Activated B cell treated with CpG ODN at 0.5 μM for 24 hours (primary cell): ENCODE results near the gene CNGB1. TPM values are rescaled to one million over a fixed set of nuclear protein-coding genes. Genes with fewer than 3 reads are reported as not detected.

Experiments
- ATAC-seq: fragments of 200-7000 bp; cut with Tn5 transposase; one replicate; pipeline ENCODE4 v1.10.0; 2021; ENCODE audit warnings: low read depth, mild to moderate bottlenecking, moderate library complexity
- CTCF ChIA-PET: fragments of 350-600 bp; sonication (Branson Sonifier 250); formaldehyde crosslinking; loops from one replicate; lab custom pipeline; 2021; ENCODE audit warnings: antibody characterized with exemption; lab: Charles Lee
- POLR2A ChIA-PET: fragments of 350-600 bp; sonication (Branson Sonifier 250); formaldehyde crosslinking; loops from one replicate; lab custom pipeline; 2021; ENCODE audit warnings: antibody characterized with exemption; lab: Charles Lee
- DNase-seq: peaks from one replicate; pipeline ENCODE4 v3.0.0; 2022
- H3K27ac Mint-ChIP-seq: one replicate; pipeline ENCODE4 v1.8.0; 2020; ENCODE audit warnings: mixed read lengths
- H3K27me3 Mint-ChIP-seq: one replicate; pipeline ENCODE4 v1.8.0; 2021; ENCODE audit warnings: mixed read lengths
- H3K36me3 Mint-ChIP-seq: one replicate; pipeline ENCODE4 v1.8.0; 2021; ENCODE audit warnings: low read depth, mixed read lengths
- H3K4me1 Mint-ChIP-seq: one replicate; pipeline ENCODE4 v1.8.0; 2021; ENCODE audit warnings: mixed read lengths
- H3K4me3 Mint-ChIP-seq: one replicate; pipeline ENCODE4 v1.8.0; 2020; ENCODE audit warnings: mild to moderate bottlenecking, mixed read lengths
- H3K9me3 Mint-ChIP-seq: one replicate; pipeline ENCODE4 v1.8.0; 2020; ENCODE audit warnings: mixed read lengths
- intact Hi-C: fragments of 100-400 bp; cut with micrococcal nuclease; formaldehyde crosslinking; loops from one replicate; pipeline ENCODE4 v1.15.1; 2024
- total RNA-seq: library from RNA; stranded (reverse); gene quantifications from 2 replicates; pipeline ENCODE4 v1.2.3, GENCODE V29; 2022
- TF ChIP-seq, protein P1 (sequence below): fragments of 200-600 bp; IDR thresholded peaks from one replicate; pipeline ENCODE4 v1.8.0; 2022; ENCODE audit warnings: antibody characterized with exemption, mild to moderate bottlenecking

CNGB1 gene
- total RNA-seq, 1 donor from 2014 or later = not detected

DNA sequence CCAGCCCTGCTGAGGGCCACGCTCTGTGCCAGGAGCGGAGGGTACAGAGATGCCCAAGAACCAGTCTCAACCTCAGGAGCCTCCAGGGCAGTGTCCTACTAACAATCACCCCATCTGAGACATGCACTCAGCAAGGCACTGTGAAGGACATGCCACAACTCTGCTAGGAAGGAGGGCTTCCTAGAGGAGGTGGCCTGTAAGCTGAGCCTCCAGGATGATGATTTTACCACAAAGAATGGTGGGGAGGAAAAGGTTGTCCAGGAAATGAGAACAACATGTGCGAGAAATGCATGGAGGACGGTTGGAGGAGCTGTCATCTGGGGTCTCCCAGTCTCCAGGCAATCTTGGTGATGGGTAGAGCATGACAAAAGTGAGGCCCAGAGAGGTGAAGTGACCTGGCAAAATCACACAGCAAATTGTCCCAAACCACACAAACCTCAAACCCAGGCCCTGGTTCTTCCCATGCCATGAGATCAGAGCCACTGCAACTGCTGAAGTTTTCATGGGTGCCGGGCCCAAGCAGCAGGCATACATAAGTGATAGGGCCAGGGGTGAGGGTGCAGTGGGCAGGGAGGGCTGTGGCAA, 30.5 kb downstream of the CNGB1 start:
- POLR2A ChIA-PET = no interaction called here
- intact Hi-C loops = no loop called here
- Mint-ChIP-seq H3K36me3 (no peaks in the 10 kb centered on the region), H3K4me3 (no peak overlapping the region), H3K27me3 (peaks cover 14% of the 10 kb centered on the region), H3K4me1 (no peaks in the 10 kb centered on the region), H3K27ac (no peak overlapping the region), H3K9me3 (no peaks in the 10 kb centered on the region)
- ATAC-seq (no peak), DNase-seq (no peak)
- CTCF ChIA-PET = no interaction called here
- TF ChIP-seq, protein P1, sequence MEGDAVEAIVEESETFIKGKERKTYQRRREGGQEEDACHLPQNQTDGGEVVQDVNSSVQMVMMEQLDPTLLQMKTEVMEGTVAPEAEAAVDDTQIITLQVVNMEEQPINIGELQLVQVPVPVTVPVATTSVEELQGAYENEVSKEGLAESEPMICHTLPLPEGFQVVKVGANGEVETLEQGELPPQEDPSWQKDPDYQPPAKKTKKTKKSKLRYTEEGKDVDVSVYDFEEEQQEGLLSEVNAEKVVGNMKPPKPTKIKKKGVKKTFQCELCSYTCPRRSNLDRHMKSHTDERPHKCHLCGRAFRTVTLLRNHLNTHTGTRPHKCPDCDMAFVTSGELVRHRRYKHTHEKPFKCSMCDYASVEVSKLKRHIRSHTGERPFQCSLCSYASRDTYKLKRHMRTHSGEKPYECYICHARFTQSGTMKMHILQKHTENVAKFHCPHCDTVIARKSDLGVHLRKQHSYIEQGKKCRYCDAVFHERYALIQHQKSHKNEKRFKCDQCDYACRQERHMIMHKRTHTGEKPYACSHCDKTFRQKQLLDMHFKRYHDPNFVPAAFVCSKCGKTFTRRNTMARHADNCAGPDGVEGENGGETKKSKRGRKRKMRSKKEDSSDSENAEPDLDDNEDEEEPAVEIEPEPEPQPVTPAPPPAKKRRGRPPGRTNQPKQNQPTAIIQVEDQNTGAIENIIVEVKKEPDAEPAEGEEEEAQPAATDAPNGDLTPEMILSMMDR = no peak

DNA sequence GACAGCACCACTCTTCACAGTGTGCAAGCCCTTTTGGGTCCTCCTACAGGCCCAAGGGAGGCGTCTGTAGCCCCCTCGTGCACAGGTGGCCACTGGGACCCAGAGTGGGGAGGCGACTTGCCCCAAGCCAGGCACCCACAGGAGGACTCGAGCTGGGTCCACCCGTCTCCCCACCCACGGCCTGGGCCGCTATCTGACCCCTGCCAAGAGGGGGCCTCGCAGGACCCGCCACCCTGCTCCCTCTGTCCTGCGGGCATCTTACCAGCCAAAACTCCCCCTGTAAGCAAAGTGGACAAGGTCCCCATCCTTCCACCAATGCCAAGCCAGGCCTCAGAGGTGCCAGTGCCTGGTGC, 31.1 kb downstream of the CNGB1 start:
- POLR2A ChIA-PET = no interaction called here

DNA sequence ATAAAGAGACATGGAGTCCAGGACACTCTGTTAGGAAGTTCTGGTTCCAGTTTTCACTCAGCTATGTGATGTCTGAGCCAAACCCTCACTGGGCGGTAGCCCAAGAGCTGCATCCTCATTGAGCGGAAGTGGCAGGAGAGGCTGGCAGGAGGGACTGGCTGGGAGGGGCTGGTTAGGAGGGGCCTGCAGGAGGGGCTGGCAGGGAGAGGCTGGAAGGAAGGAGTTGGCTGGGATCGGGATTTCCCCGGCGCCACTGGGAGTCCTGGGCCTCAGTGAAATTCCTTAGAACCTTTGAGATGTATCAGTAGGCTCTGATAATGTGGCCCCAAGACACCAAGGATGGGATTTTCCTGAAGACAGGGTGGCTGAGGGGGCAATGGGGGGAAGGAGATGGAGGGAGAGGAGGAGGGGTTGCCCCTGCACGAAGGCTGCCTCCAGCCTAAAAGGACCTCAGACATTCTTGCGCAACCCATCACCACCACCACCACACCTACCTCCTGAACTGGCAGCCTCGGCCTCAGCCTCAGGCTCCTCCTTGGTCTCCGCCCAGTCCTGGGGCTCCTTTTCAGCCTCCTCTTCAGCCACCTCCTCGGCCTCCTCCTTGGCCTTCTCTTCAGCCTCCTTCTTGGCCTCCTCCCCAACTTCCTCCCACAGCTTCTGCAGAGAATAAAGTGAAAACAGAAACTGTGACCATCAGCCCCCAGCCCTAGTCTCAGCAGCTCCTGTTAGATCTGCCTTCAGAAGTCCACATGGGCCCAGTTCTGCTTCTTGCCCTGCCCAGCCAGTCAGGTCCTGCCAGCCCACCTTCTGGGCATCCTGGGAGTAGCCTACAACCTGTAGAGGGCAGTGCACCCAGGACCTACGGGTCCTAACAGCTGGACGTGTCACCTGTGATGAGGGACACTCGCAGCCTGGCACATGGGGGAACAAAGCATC, 31.7 kb downstream of the CNGB1 start:
- H3K4me1 Mint-ChIP-seq = no peaks in the 10 kb centered on the region
- TF ChIP-seq, protein P1 = no peak
- H3K4me3 Mint-ChIP-seq = no peak overlapping the region
- no peaks in the 10 kb centered on the region for H3K9me3 Mint-ChIP-seq
- no peak overlapping the region for H3K27ac Mint-ChIP-seq
- no peak for ATAC-seq
- DNase-seq = no peak
- H3K27me3 Mint-ChIP-seq = peaks cover 14% of the 10 kb centered on the region
- CTCF ChIA-PET = no interaction called here
- POLR2A ChIA-PET = no interaction called here
- intact Hi-C loops = no loop called here
- no peaks in the 10 kb centered on the region for H3K36me3 Mint-ChIP-seq

More for the DNA sequence above, 31.1 kb downstream of the CNGB1 start:
- intact Hi-C loops = no loop called here
- no peaks in the 10 kb centered on the region for H3K9me3 Mint-ChIP-seq
- H3K27me3 Mint-ChIP-seq = peaks cover 14% of the 10 kb centered on the region
- CTCF ChIA-PET = no interaction called here
- ATAC-seq (no peak), DNase-seq (no peak)
- no peak overlapping the region for H3K4me3 Mint-ChIP-seq
- H3K36me3 Mint-ChIP-seq = no peaks in the 10 kb centered on the region
- TF ChIP-seq, protein P1 = no peak
- no peaks in the 10 kb centered on the region for H3K4me1 Mint-ChIP-seq
- no peak overlapping the region for H3K27ac Mint-ChIP-seq

DNA sequence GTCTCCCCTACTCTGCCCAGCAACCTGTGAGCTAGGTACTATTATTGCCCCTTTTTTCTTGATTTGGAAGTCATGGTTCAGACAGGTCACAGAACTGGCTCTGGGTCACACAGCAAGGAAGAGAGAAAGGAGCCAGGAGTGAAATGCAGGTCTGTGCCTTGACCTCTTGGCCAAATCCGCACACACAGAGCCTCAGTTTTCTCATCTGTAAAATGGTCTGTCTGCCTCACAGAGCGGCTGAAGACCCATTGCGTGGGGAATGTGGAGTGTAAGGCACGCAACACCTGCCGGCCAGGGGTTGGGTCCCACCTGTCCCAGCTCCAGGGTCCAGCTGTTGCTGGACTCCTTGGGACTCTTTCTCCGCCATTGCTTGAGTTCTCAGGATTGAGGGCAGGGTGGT, 32.4 kb downstream of the CNGB1 start:
- intact Hi-C loops = no loop called here
- Mint-ChIP-seq H3K27ac (no peak overlapping the region), H3K27me3 (peaks cover 14% of the 10 kb centered on the region), H3K36me3 (no peaks in the 10 kb centered on the region), H3K4me1 (no peaks in the 10 kb centered on the region), H3K4me3 (no peak overlapping the region), H3K9me3 (no peaks in the 10 kb centered on the region)
- ChIA-PET CTCF (no interaction called here), POLR2A (no interaction called here)
- DNase-seq = no peak
- TF ChIP-seq, protein P1 = no peak
- no peak for ATAC-seq

DNA sequence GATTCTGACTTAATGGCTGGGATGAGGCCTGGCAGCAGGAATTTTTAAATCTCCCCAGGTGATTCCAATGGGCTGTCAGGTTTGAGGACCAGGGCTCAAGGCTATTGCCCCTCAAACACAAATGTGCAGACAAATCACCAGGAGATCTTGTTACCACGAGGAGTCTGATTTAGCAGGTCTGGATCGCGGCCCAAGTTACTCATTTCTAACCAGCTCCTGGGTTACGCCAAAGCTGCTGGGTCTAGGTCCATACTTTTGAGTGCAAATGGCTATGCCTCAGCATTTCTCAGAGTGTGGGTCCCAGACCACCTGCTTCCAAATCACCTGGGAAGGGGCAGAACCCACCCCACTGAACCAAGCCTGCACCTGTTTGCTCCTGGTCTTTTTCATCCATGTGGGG, 33.1 kb downstream of the CNGB1 start:
- intact Hi-C loops = no loop called here
- ATAC-seq = no peak
- POLR2A ChIA-PET = no interaction called here

More for the DNA sequence above, 33.1 kb downstream of the CNGB1 start:
- H3K4me3 Mint-ChIP-seq = no peak overlapping the region
- no peak for DNase-seq
- no peak overlapping the region for H3K27ac Mint-ChIP-seq
- CTCF ChIA-PET = no interaction called here
- peaks cover 14% of the 10 kb centered on the region for H3K27me3 Mint-ChIP-seq
- TF ChIP-seq, protein P1 = no peak
- H3K36me3 Mint-ChIP-seq = no peaks in the 10 kb centered on the region
- no peaks in the 10 kb centered on the region for H3K4me1 Mint-ChIP-seq
- H3K9me3 Mint-ChIP-seq = no peaks in the 10 kb centered on the region
